ENCODE measurements around the gene FAM227B. TPM values are rescaled to one million over a fixed set of nuclear protein-coding genes. Genes with fewer than 3 reads are reported as not detected.
"Not testable (repeated sequence)": the region's sequence is repeated elsewhere in the genome, so short reads cannot be mapped to it uniquely, and the experiment has no call there.

The FAM227B gene
- total and polyA plus RNA-seq, 2 experiments from 2014 or later = 10.4 to 23.6 TPM

GRCh38 chr15:49415149-49415548, 205.5 kb downstream of the FAM227B start:
- DNase-seq (ENCODE audit: low read depth in 1 of 2, low spot score in 1 of 2) = no peak
- Histone ChIP-seq H3K4me1 (ENCODE audit: low read depth) (no peaks in the 10 kb centered on the region), H3K9me3 (ENCODE audit: low read depth) (no peaks in the 10 kb centered on the region), H3K36me3 (no peaks in the 10 kb centered on the region), H3K4me3 (no peak overlapping the region), H3K27me3 (no peaks in the 10 kb centered on the region), H3K27ac (no peak overlapping the region)
- no peak for TF ChIP-seq CTCF (IDR thresholded peaks at IDR 0.05; ENCODE audit: low read depth, low read length)

GRCh38 chr15:49412797-49413196, 207.8 kb downstream of the FAM227B start:
- TF ChIP-seq CTCF (IDR thresholded peaks at IDR 0.05; ENCODE audit: low read depth, low read length) = no peak
- no peak for DNase-seq (ENCODE audit: low read depth in 1 of 2, low spot score in 1 of 2)
- no peaks in the 10 kb centered on the region for H3K36me3 ChIP-seq
- H3K4me1 ChIP-seq (ENCODE audit: low read depth) = no peaks in the 10 kb centered on the region
- H3K9me3 ChIP-seq (ENCODE audit: low read depth) = no peaks in the 10 kb centered on the region
- no peaks in the 10 kb centered on the region for H3K27me3 ChIP-seq
- H3K27ac ChIP-seq = no peak overlapping the region
- H3K4me3 ChIP-seq = no peak overlapping the region

- no peak overlapping the region for H3K27ac ChIP-seq
- no peaks in the 10 kb centered on the region for H3K36me3 ChIP-seq
- TF ChIP-seq CTCF (IDR thresholded peaks at IDR 0.05; ENCODE audit: low read depth, low read length) = no peak
- no peak overlapping the region for H3K4me3 ChIP-seq
- no peaks in the 10 kb centered on the region for H3K27me3 ChIP-seq
- no peak for DNase-seq (ENCODE audit: low read depth in 1 of 2, low spot score in 1 of 2)
- H3K9me3 ChIP-seq (ENCODE audit: low read depth) = no peaks in the 10 kb centered on the region
- H3K4me1 ChIP-seq (ENCODE audit: low read depth) = no peaks in the 10 kb centered on the region
Measured at GRCh38 chr15:49410641-49411040, 210.0 kb downstream of the FAM227B start.

GRCh38 chr15:49406352-49407118, 214.1 kb downstream of the FAM227B start:
- H3K9me3 ChIP-seq (ENCODE audit: low read depth) = no peaks in the 10 kb centered on the region
- TF ChIP-seq CTCF (IDR thresholded peaks at IDR 0.05; ENCODE audit: low read depth, low read length) = no peak
- H3K27me3 ChIP-seq = no peaks in the 10 kb centered on the region
- H3K27ac ChIP-seq = no peak overlapping the region
- H3K36me3 ChIP-seq = no peaks in the 10 kb centered on the region
- no peaks in the 10 kb centered on the region for H3K4me1 ChIP-seq (ENCODE audit: low read depth)
- DNase-seq (ENCODE audit: low read depth in 1 of 2, low spot score in 1 of 2) = no peak
- H3K4me3 ChIP-seq = no peak overlapping the region

GRCh38 chr15:49402515-49403296, 217.9 kb downstream of the FAM227B start:
- not testable (repeated sequence) for H3K4me1 ChIP-seq (ENCODE audit: low read depth); H3K27me3 ChIP-seq; DNase-seq (ENCODE audit: low read depth in 1 of 2, low spot score in 1 of 2); H3K27ac ChIP-seq; H3K4me3 ChIP-seq; H3K36me3 ChIP-seq; H3K9me3 ChIP-seq (ENCODE audit: low read depth)

- Histone ChIP-seq H3K27me3 (no peaks in the 10 kb centered on the region), H3K4me3 (no peak overlapping the region), H3K36me3 (no peaks in the 10 kb centered on the region), H3K4me1 (ENCODE audit: low read depth) (no peaks in the 10 kb centered on the region), H3K27ac (no peak overlapping the region), H3K9me3 (ENCODE audit: low read depth) (no peaks in the 10 kb centered on the region)
- DNase-seq (ENCODE audit: low read depth in 1 of 2, low spot score in 1 of 2) = no peak
- no peak for TF ChIP-seq CTCF (IDR thresholded peaks at IDR 0.05; ENCODE audit: low read depth, low read length)
Measured at GRCh38 chr15:49387471-49387870, 233.1 kb downstream of the FAM227B start.
